HG02642 (cell line): Measurements from ENCODE around the gene OR1L6.

Source experiments
- ATAC-seq: cut with Tn5 transposase; IDR thresholded peaks from one replicate; pipeline ENCODE4 v1.9.1; 2021; ENCODE audit warnings: mild to moderate bottlenecking; ENCODE audit not compliant: unreplicated experiment, poor library complexity

Gene OR1L6, protein sequence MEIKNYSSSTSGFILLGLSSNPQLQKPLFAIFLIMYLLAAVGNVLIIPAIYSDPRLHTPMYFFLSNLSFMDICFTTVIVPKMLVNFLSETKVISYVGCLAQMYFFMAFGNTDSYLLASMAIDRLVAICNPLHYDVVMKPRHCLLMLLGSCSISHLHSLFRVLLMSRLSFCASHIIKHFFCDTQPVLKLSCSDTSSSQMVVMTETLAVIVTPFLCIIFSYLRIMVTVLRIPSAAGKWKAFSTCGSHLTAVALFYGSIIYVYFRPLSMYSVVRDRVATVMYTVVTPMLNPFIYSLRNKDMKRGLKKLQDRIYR

GRCh38 chr9:122742003-122742402 is at the start of gene OR1L6:
Gene OR1L6 (plus strand): TSS chr9:122742303. CDS start chr9:122749848, 7,545 bp downstream.
- no peak for ATAC-seq

GRCh38 chr9:122695696-122696095 is 46.4 kb upstream of the OR1L6 start:
- ATAC-seq = no peak

GRCh38 chr9:122718038-122718437 is 24.1 kb upstream of the OR1L6 start:
- no peak for ATAC-seq

DNA sequence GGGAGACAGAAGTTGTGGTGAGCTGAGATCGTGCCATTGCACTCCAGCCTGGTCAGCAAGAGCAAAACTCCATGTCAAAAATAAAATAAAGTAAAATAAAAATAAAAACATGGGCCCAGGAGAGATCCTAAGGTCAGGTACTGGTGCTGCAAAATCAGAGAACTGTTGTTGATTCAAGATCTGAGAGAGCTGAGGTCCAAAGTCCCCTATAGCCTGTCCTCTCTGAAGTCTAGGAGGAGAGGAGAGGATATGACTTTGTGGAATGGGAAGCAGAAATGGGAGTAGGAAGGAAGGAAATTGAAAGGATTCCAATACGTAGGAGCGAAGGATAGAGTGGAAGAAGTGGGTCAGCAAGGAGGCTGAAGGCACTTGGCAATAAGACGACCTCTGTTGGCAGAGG is 22.9 kb upstream of the OR1L6 start:
- no peak for ATAC-seq

GRCh38 chr9:122723690-122724089 is 18.4 kb upstream of the OR1L6 start, which contains the start of gene OR1L4:
Gene OR1L4 (plus strand): TSS chr9:122723990. CDS start chr9:122723990, 0 bp downstream.
- ATAC-seq = no peak

- ATAC-seq = no peak
These were observed 12.7 kb downstream of the OR1L6 start for GRCh38 chr9:122754825-122755224.

- ATAC-seq = no peak
These were observed 25.7 kb downstream of the OR1L6 start for GRCh38 chr9:122767817-122768216.

- no peak for ATAC-seq
These were observed 34.9 kb downstream of the OR1L6 start for GRCh38 chr9:122777052-122777451.

- no peak for ATAC-seq
These were observed 36.0 kb downstream of the OR1L6 start for GRCh38 chr9:122777935-122778627.

GRCh38 chr9:122779181-122779580 is 37.1 kb downstream of the OR1L6 start:
- no peak for ATAC-seq

- no peak for ATAC-seq
These were observed 37.9 kb downstream of the OR1L6 start for GRCh38 chr9:122780026-122780425.

DNA sequence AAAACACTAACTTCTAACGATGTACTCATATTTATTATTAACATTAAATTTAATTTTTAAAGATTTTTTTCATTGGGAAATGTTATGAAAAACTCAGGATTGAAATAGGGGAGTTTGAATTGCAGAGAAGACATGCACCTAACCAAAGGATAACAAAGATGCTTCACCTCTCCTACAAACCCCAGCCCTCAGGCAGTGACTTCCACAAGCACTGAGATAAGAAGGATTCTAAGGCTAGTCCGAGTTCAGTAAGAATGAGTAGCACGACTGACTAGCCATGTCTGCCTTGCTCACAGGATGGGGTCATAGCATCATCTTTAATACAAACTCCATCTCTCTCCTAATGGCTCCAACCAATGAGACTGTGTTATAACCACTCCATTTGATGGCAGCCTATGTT is 39.6 kb downstream of the OR1L6 start:
- no peak for ATAC-seq

GRCh38 chr9:122785269-122785668 is 43.2 kb downstream of the OR1L6 start:
- no peak for ATAC-seq

- ATAC-seq = no peak
These were observed 44.2 kb downstream of the OR1L6 start for GRCh38 chr9:122786338-122786737.

- no peak for ATAC-seq
These were observed 46.7 kb downstream of the OR1L6 start, which contains the start of gene OR5C1 for GRCh38 chr9:122788831-122789230. Gene OR5C1 (plus strand): TSS chr9:122788933. CDS start chr9:122788933, 0 bp downstream.

DNA sequence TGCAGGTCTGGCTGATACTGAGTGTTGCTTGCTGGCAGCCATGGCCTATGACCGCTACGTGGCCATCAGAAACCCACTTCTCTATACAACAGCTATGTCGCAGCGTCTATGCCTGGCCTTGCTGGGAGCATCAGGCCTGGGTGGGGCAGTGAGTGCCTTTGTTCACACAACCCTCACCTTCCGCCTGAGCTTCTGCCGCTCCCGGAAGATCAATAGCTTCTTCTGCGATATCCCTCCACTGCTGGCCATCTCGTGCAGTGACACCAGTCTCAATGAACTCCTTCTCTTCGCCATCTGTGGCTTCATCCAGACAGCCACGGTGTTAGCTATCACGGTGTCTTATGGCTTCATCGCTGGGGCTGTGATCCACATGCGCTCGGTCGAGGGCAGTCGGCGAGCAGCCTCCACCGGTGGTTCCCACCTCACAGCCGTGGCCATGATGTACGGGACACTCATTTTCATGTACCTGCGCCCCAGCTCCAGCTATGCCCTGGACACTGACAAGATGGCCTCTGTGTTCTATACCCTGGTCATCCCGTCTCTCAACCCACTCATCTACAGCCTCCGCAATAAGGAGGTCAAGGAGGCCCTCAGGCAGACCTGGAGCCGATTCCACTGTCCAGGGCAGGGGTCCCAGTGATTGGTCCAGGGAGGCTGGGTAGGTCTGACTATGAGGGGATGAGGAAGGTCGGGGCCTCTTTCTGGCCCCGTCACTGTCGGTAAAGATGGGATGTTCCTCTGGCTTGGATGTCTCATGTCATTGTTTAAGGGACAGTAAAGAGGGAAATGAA is 47.3 kb downstream of the OR1L6 start:
- ATAC-seq = no peak

DNA sequence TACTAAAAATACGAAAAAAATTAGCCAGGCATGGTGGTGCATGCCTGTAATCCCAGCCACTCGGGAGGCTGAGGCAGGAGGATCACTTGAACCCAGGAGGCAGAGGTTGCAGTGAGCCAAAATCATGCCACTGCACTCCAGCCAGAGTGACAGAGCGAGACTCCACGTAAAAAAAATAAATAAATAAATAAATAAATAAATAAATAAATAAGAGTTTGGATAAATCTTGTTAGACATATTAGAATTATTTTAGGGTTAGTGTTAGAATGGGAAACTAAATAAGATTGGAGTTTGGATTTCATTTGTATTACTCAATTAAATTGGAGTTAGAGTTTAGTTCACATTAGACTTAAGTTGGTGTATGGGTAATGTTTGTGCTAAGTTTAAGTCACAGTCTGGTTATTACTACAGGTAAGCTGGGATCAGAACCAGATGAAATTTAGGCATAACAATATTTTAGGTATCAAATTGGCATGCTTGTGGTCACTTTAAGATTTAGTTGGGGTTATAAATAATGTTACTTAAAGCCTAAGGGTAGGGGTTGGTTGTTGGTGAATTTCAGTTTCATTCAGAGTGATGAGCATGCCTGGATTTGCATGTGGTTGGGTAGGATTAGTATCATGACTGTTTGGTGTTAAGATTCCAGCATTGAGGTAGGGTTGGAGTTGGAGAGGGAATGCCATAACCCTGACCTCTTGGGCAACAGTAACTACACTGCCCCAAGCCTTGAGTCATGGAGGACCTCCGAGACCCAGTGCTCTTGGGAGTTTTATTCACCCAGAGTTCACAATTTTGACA is 50.0 kb downstream of the OR1L6 start:
- no peak for ATAC-seq

DNA sequence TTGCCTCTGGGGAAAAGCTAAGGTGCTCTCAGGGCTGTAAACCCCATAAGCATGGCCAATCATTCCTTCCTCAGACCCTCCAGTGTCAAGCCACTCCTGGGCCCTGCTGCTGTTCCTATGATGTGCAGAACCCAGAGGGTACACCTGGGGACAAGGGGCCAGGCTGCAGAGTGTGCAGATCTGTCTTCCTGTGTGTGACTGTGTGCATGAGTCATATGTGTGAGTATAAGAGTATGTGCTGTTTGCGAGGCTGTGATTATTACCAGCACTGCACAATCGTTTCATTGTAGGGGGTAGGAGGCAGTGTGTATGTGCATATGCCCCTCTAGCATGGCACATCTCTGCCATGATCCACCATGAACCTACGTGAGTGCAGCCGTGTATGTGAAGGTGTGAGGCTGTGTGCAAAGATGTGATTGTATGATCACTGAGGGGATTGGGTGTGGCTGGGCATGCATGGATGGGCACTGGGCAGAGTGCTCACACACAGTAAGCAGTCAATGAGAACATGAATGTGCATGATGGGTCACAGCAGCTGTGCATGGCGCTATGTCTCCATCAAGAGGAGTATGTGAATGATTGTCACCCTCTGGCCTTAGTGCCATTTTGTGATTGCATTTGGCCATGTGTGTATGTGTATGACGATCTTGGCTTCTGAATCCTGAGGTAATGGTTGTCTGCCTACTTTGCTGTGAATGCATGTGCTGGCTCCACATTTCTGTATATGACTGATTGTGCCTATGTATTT is 55.4 kb downstream of the OR1L6 start:
- no peak for ATAC-seq
